ENCODE measurements around the gene PDZD2.

DNA sequence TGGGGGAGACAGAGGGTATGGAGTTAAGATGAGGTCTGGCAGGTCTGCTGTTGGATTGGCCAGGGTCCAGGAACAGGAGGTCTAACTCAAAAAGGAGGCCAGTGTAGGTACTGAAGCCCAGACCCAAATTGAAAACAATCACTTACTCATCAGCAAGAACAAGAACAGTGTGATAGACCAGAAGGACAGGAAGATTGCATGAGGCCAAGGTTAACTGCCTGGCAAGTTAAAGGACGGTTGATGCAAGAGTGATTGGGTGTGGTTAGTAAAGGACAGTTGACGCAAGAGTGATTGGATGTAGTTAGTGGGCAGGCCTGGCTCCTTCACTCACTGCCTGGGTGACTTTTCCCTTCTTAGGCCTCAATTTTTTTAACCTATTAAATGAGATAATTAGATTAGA lies 132.6 kb downstream of the PDZD2 start:
- TF ChIP-seq, protein P1, sequence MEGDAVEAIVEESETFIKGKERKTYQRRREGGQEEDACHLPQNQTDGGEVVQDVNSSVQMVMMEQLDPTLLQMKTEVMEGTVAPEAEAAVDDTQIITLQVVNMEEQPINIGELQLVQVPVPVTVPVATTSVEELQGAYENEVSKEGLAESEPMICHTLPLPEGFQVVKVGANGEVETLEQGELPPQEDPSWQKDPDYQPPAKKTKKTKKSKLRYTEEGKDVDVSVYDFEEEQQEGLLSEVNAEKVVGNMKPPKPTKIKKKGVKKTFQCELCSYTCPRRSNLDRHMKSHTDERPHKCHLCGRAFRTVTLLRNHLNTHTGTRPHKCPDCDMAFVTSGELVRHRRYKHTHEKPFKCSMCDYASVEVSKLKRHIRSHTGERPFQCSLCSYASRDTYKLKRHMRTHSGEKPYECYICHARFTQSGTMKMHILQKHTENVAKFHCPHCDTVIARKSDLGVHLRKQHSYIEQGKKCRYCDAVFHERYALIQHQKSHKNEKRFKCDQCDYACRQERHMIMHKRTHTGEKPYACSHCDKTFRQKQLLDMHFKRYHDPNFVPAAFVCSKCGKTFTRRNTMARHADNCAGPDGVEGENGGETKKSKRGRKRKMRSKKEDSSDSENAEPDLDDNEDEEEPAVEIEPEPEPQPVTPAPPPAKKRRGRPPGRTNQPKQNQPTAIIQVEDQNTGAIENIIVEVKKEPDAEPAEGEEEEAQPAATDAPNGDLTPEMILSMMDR (IDR thresholded peaks at IDR 0.05): no peak
- no peak for TF ChIP-seq POLR2A (IDR thresholded peaks at IDR 0.05)

Data from sigmoid colon (tissue), 3 donors.